ENCODE measurements around the gene CELSR2.

DNA sequence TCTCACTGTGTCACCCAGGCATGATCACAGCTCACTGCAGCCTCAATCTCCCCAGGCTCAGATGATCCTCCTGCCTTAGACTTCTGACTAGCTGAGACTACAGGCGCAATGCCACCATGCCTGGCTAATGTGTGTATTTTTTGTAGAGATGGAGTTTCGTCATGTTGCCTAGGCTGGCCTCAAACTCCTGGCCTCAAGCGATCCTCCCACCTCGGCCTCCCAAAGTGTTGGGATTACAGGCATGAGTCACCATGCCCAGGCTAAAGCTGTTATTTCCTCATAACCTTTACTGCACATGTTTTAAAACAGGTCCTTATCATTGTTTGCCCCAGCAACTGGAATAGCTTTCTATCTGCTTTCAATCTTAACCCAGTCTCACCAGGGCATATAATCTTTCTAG, 32.7 kb upstream of the CELSR2 start:
- TF ChIP-seq POLR2A (IDR thresholded peaks at IDR 0.05; ENCODE audit: low read depth), result no peak
- TF ChIP-seq, protein P1, sequence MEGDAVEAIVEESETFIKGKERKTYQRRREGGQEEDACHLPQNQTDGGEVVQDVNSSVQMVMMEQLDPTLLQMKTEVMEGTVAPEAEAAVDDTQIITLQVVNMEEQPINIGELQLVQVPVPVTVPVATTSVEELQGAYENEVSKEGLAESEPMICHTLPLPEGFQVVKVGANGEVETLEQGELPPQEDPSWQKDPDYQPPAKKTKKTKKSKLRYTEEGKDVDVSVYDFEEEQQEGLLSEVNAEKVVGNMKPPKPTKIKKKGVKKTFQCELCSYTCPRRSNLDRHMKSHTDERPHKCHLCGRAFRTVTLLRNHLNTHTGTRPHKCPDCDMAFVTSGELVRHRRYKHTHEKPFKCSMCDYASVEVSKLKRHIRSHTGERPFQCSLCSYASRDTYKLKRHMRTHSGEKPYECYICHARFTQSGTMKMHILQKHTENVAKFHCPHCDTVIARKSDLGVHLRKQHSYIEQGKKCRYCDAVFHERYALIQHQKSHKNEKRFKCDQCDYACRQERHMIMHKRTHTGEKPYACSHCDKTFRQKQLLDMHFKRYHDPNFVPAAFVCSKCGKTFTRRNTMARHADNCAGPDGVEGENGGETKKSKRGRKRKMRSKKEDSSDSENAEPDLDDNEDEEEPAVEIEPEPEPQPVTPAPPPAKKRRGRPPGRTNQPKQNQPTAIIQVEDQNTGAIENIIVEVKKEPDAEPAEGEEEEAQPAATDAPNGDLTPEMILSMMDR (IDR thresholded peaks at IDR 0.05), result no peak

Measured in esophagus muscularis mucosa (tissue), 3 donors.